Heart right ventricle (tissue), 16 donors: ENCODE data around the gene CHPF. TPM values are rescaled to one million over a fixed set of nuclear protein-coding genes. Genes with fewer than 3 reads are reported as not detected.

Source experiments
- ATAC-seq, 8 donors: fragments of 200-7000 bp; cut with Tn5 transposase; one replicate each; pipeline ENCODE4 v1.9.1; 2020; ENCODE audit warnings: mild to moderate bottlenecking in 8 of 8, moderate library complexity in 8 of 8, moderate number of reproducible peaks in 1 of 8
- DNase-seq, 2 donors: peaks; one replicate each; pipeline ENCODE4 v3.0.0-alpha.2; 2020
- H3K27ac ChIP-seq, 10 donors: fragments of 200-600 bp; sonication (generic) in 2 of 10; one replicate each; pipeline versions ENCODE4 v1.5.0 to v1.8.0; 2020 to 2022; ENCODE audit warnings: mild to moderate bottlenecking in 3 of 10
- H3K27me3 ChIP-seq, 7 donors: fragments of 200-600 bp; one replicate each; pipeline ENCODE4 v1.8.0; 2021 to 2022; ENCODE audit warnings: mild to moderate bottlenecking in 2 of 7
- H3K36me3 ChIP-seq, 9 donors: fragments of 200-600 bp; sonication (generic) in 1 of 9; one replicate each; pipeline versions ENCODE4 v1.5.0 to v1.8.0; 2020 to 2022; ENCODE audit warnings: mild to moderate bottlenecking in 2 of 9
- H3K4me1 ChIP-seq, 9 donors: fragments of 200-600 bp; sonication (generic) in 1 of 9; one replicate each; pipeline versions ENCODE4 v1.5.0 to v1.8.0; 2020 to 2022; ENCODE audit warnings: mild to moderate bottlenecking in 4 of 9
- H3K4me3 ChIP-seq, 10 donors: fragments of 200-600 bp; sonication (generic) in 2 of 10; one replicate each; pipeline versions ENCODE4 v1.5.0 to v1.8.0; 2020 to 2022; ENCODE audit warnings: mild to moderate bottlenecking in 7 of 10, moderate library complexity in 2 of 10
- H3K9me3 ChIP-seq, 11 donors: fragments of 200-600 bp in 10 of 11; sonication (generic) in 2 of 11; one replicate each; pipeline versions ENCODE4 v1.5.0 to v1.8.0; 2013 to 2022; ENCODE audit warnings: mild to moderate bottlenecking in 2 of 11, control low read depth in 1 of 11, moderate library complexity in 1 of 11
- WGBS, 2 donors: extraction: QIAGEN DNeasy Blood & Tissue Kit; methylation state at CpG; one replicate each; pipeline ENCODE4 v1.1.7; 2013; ENCODE audit warnings: inconsistent platforms in 1 of 2; 5-methylcytosine and 5-hydroxymethylcytosine counted together
- intact Hi-C, 10 donors: fragments of 100-400 bp; cut with DNase I; formaldehyde crosslinking; loops; one replicate each; pipeline versions ENCODE4 v1.11.1 to v1.14.2; 2022
- polyA plus RNA-seq, 2 donors: library from polyadenylated mRNA; stranded (reverse); fragments of 200-250 nt; gene quantifications; one replicate each; pipeline ENCODE4 v1.2.3, GENCODE V29; 2013
- total RNA-seq, 10 donors: library from RNA; stranded (reverse); fragmentation: NEBNext Ultra II Directional in 3 of 10; extraction: Animal tissue kit (Norgen Biotek cat#: 25700) in 3 of 10; gene quantifications; one replicate each; pipeline versions ENCODE4 v1.2.1 to v1.2.4, GENCODE V29; 2021 to 2023
- TF ChIP-seq, protein P1 (sequence below), 9 donors: fragments of 200-600 bp; sonication (generic) in 2 of 9; IDR thresholded peaks; one replicate each; pipeline versions ENCODE4 v1.5.0 to v1.8.0; 2021 to 2022; ENCODE audit warnings: antibody characterized with exemption in 9 of 9, mild to moderate bottlenecking in 5 of 9, moderate library complexity in 1 of 9
- donor health status: Arrhythmogenic right ventricular cardiomyopathy.
- donor health status: ischemic (EF 13 %, LVEDD 7.1; RV severe dilation, severe dysfunction).
- donor health status: healthy with polysubstance abuse.
- donor health status: DM: no; HTN: yes; CAD: no.
- donor health status: DM: no; HTN: no; CAD: no.
- donor health status: ischemic (EF 25% LVEDD 6.9; RV normal size, moderate dysfunction).
- donor health status: ischemic (EF 25% LVEDD 5.7; RV mildly dilated, moderate dysfunction).
- donor health status: healthy.
- donor health status: DM: yes; HTN: yes; CAD: no.
- donor health status: Ischemic cardiomyopathy.
- donor health status: ischemic (EF 35%, LVEDD 5.7; RV mildly dilated, moderate dysfunction).
- donor health status: nonischemic (EF 11% LVEDD 7.7; RV severe dilation, severe dysfunction).
- donor health status: DM: yes; HTN: yes; CAD: no.
- donor health status: PGD.
- donor health status: ischemic (EF 29% LVEDD 5.4; RV normal size, mild dysfunction).
- donor health status: nonischemic (EF 23%, LVEDD 6.1; RV moderate dilation, normal function).

Gene CHPF
- total and polyA plus RNA-seq, 12 donors, result 66.5 to 221 (median 95.9) TPM

DNA sequence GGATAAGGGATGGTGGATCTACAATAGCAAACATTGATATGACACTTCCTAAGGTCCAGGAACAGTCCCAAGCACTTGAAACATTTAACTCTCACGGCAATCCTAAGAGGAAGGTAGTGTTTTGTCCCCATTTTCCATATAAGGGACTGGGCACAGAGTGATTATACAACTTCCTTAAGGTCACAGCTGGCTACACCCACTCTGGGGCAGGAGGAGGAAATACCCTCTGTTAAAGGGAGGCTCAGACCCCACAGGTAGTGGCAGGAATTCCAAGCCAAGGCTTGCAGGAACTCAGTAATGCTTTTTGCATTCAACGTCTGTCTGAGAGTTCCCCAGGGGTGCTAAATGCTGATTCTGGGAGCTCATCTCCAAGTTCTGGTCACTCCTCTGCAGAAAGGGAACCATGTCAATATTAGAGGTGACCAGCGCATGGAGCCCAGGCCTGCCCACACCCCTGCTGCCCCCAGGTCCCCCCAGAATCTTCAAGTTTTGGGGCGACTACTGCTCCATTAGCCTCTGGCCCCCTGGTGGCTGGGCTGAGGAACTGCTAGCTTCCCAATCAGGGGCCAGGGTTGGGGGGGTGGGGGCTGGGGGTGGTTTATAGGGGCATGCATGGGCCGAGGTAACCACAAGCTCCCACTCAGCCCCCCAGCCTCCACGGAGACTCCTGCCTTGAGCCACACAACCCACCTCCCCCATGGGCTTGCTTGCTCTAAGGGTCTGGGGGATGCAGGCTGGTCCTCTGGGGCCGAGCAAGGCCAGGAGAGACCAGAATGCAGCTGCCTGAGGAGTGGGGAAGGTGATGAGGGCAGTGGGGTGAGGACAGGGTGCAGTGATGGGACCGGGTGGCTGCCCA lies 16.7 kb upstream of the CHPF start:
- Histone ChIP-seq H3K36me3 (peaks cover 0 to 72% (median 6%) of the 10 kb centered on the region in 9 donors), H3K4me3 (no peak overlapping the region), H3K4me1 (peaks cover 0 to 23% (median 3%) of the 10 kb centered on the region in 9 donors), H3K27ac (no peak overlapping the region), H3K27me3 (no peaks in the 10 kb centered on the region), H3K9me3 (no peaks in the 10 kb centered on the region)
- WGBS, 2 donors, result 29 to 30% methylated on average over 8 of the region's 8 CpGs
- TF ChIP-seq, protein P1, sequence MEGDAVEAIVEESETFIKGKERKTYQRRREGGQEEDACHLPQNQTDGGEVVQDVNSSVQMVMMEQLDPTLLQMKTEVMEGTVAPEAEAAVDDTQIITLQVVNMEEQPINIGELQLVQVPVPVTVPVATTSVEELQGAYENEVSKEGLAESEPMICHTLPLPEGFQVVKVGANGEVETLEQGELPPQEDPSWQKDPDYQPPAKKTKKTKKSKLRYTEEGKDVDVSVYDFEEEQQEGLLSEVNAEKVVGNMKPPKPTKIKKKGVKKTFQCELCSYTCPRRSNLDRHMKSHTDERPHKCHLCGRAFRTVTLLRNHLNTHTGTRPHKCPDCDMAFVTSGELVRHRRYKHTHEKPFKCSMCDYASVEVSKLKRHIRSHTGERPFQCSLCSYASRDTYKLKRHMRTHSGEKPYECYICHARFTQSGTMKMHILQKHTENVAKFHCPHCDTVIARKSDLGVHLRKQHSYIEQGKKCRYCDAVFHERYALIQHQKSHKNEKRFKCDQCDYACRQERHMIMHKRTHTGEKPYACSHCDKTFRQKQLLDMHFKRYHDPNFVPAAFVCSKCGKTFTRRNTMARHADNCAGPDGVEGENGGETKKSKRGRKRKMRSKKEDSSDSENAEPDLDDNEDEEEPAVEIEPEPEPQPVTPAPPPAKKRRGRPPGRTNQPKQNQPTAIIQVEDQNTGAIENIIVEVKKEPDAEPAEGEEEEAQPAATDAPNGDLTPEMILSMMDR (IDR thresholded peaks at IDR 0.05), result peak; percentile 47 to 83 (median 74)
- DNase-seq (no peak), ATAC-seq (peak in 2 of 8 donors; percentile 5 to 23)
- intact Hi-C loops, result loop anchor here in 1 of 10 donors (10.0 kb wide), 1 partner anchor 75 kb away; no protein-coding TSS in a partner anchor

DNA sequence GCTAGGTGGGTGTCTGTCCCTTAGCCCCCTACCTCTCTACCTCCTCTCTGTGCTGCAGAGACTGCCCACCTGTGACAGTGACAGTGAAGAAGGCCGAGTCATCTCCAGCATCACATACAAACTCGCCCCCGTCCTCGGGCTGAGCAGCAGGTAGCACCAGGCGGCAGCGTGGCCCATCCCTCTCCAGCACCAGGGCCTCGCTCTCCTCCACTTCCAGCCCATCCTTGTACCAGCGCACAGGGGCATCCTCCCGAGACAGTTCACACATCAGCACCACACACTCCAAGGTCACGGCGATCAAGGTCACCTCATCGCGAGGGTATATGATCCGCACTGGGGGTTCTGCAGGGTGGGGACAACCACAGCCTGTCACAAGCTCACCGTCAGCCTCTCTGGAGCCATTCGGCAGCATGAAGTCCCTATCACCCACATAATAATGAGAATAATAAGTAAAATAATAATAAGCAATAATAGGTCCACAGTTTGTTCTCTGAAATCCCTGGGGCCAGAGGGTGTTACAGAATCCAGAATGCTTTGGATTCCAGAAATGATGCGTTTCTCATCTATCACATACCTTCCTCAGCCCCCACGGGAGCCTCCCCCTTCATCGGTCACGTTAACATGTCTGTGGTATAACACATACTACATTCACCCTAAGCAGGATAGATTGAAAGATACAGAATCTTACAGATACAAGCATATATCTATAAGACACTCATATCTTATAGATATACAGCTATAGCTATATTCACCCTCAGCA lies 15.7 kb upstream of the CHPF start:
- H3K27ac ChIP-seq, result no peak overlapping the region

DNA sequence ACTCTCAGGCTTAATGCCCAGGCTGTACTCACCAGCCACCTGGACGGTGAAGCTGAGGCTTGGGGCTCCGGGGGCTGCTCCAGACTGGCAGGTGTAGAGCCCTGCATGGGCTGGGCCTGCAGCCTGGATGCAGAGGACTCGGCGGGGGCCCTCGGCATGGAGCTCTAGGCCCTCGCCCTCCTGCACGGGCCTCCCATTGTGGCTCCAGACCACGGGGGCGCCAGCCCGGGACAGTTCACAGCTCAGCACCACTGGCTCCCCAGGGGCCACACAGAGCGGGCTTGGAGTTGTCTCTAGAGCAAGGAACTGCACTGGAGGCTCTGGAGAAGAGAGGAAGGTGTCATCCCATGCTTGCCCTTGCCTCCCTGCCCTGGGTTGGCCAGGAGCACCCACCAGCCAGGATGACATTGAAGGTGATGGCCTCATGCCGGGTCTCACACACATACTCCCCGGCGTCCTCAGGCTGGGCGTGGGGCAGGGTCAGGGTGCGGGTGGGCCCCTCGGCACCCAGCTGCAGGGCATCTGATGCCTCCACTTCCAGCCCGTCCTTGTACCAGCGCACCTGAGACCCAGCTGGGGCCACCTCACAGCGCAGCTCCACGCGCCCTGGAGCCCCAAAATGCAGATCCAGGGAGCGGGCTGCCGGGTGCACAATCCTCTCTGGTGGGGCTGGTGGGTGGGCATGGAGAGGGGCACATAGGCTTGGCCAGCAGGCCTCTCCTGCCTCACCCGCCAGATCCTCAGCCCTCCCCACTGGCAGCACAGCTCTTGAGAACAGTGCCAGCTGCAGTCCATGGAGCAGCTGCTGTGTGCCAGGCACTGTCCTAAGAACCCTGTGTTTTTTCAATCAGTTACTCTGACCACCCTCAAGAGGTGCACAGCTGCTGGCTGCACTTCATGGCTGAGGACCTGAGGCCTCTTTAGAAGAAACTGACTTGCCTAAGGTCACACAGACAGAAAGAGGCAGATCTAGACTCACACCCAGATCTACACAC lies 14.5 kb upstream of the CHPF start:
- Histone ChIP-seq H3K36me3 (peaks cover 0 to 54% (median 5%) of the 10 kb centered on the region in 9 donors), H3K9me3 (no peaks in the 10 kb centered on the region), H3K27me3 (peaks cover 0 to 15% (median 9%) of the 10 kb centered on the region in 7 donors), H3K27ac (no peak overlapping the region), H3K4me1 (peaks cover 3 to 25% (median 7%) of the 10 kb centered on the region in 9 donors), H3K4me3 (no peak overlapping the region)
- intact Hi-C loops, result no loop called here
- TF ChIP-seq, protein P1 (IDR thresholded peaks at IDR 0.05), result no peak
- ATAC-seq (no peak), DNase-seq (no peak)
- 94 to 95% methylated on average over 25 of the region's 25 CpGs for WGBS, 2 donors

More for the DNA sequence above, 15.7 kb upstream of the CHPF start:
- intact Hi-C loops, result no loop called here
- peaks cover 0 to 67% (median 5%) of the 10 kb centered on the region in 9 donors for H3K36me3 ChIP-seq
- no peak overlapping the region for H3K4me3 ChIP-seq
- ATAC-seq (no peak), DNase-seq (no peak)
- no peaks in the 10 kb centered on the region for H3K9me3 ChIP-seq
- H3K4me1 ChIP-seq, result peaks cover 0 to 23% (median 3%) of the 10 kb centered on the region in 9 donors
- peaks cover 0 to 3% (median 0%) of the 10 kb centered on the region in 7 donors for H3K27me3 ChIP-seq
- TF ChIP-seq, protein P1 (IDR thresholded peaks at IDR 0.05), result no peak
- 84 to 87% methylated on average over 20 of the region's 20 CpGs for WGBS, 2 donors
